Measurements from ENCODE around the gene SLC46A1.

Gene SLC46A1

DNA sequence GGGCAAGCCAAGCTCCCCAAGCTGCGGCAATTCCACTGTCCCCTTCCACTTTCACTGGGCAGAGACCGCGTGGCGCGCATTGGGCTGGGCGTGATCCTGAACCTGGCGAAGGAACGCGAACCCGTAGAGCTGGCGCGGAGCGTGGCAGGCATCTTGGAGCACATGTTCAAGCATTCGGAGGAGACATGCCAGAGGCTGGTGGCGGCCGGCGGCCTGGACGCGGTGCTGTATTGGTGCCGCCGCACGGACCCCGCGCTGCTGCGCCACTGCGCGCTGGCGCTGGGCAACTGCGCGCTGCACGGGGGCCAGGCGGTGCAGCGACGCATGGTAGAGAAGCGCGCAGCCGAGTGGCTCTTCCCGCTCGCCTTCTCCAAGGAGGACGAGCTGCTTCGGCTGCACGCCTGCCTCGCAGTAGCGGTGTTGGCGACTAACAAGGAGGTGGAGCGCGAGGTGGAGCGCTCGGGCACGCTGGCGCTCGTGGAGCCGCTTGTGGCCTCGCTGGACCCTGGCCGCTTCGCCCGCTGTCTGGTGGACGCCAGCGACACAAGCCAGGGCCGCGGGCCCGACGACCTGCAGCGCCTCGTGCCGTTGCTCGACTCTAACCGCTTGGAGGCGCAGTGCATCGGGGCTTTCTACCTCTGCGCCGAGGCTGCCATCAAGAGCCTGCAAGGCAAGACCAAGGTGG is 24.7 kb downstream of the SLC46A1 start:
- DNase-seq (ENCODE audit: extremely low read depth, low read depth): no peak

DNA sequence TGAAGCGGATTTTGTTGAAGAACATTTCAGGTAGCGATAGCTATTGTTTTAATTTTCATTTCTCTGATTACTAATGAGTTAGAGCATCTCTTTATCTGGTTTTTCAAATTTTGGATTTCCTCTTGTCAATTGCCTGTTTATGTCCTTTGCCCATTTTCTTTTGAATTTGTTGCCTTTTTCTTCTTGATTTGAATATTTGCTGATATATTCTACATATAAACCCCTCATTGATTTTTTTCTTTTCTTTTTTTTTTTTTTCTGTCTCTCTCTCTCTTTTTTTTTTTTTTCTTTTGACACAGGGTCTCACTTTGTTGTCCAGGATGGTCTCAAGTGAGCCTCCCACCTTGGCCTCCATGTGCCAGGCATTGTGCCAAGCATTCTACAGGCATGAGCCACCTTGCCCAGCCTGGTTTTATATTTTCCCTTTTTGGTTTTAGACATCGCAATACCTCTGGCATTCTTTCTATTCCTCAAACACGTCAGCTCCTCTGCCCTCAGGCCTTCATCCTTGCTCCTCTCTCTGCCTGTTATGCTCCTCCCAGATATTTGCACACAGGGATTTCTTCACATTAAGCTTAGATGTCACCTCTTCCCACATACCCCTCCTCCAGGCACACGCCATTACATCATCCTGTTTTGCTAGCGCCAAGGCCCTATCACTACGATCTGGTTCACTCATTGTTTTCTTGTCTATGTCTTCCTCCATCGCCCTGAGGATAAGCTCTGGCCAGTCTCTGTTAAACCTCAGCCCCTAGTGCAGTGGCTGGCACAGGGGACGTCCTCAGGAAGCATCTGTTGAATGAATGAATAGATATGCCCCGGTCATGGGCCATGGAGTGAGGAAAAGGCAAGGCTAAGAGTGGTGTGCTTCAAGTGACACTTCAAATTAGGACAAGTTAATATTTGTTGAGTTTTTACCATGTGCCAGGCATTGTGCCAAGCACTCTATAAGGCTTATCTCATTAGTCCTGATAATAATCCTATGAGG is 25.9 kb downstream of the SLC46A1 start:
- TF ChIP-seq, protein P1, sequence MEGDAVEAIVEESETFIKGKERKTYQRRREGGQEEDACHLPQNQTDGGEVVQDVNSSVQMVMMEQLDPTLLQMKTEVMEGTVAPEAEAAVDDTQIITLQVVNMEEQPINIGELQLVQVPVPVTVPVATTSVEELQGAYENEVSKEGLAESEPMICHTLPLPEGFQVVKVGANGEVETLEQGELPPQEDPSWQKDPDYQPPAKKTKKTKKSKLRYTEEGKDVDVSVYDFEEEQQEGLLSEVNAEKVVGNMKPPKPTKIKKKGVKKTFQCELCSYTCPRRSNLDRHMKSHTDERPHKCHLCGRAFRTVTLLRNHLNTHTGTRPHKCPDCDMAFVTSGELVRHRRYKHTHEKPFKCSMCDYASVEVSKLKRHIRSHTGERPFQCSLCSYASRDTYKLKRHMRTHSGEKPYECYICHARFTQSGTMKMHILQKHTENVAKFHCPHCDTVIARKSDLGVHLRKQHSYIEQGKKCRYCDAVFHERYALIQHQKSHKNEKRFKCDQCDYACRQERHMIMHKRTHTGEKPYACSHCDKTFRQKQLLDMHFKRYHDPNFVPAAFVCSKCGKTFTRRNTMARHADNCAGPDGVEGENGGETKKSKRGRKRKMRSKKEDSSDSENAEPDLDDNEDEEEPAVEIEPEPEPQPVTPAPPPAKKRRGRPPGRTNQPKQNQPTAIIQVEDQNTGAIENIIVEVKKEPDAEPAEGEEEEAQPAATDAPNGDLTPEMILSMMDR (IDR thresholded peaks at IDR 0.05; ENCODE audit: low read depth, low read length): no peak

More for the DNA sequence above, 24.7 kb downstream of the SLC46A1 start:
- TF ChIP-seq, protein P1 (IDR thresholded peaks at IDR 0.05; ENCODE audit: low read depth, low read length): no peak; the same call in 1 of the 2 replicates

DNA sequence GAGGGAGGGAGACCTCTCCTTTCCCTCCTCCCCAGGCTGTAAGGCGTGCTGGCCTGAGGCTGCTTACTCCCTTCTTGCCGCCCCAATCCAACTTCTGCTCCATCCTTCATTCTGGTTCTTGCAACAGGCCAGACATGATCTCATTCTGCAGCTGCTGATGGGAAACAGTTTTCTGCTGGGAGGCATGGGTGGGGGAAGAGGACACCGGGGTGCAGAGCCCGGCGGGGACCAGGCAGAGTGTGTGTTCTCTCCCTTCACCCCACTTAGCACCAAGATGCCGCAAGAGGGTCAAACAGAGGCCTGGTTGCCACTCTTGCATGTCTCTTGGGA is 33.1 kb downstream of the SLC46A1 start:
- TF ChIP-seq, protein P1 (IDR thresholded peaks at IDR 0.05; ENCODE audit: low read depth, low read length): no peak
- DNase-seq (ENCODE audit: extremely low read depth, low read depth): no peak

More for the DNA sequence above, 25.9 kb downstream of the SLC46A1 start:
- peak; percentile 31 for DNase-seq (ENCODE audit: extremely low read depth, low read depth)

DNA sequence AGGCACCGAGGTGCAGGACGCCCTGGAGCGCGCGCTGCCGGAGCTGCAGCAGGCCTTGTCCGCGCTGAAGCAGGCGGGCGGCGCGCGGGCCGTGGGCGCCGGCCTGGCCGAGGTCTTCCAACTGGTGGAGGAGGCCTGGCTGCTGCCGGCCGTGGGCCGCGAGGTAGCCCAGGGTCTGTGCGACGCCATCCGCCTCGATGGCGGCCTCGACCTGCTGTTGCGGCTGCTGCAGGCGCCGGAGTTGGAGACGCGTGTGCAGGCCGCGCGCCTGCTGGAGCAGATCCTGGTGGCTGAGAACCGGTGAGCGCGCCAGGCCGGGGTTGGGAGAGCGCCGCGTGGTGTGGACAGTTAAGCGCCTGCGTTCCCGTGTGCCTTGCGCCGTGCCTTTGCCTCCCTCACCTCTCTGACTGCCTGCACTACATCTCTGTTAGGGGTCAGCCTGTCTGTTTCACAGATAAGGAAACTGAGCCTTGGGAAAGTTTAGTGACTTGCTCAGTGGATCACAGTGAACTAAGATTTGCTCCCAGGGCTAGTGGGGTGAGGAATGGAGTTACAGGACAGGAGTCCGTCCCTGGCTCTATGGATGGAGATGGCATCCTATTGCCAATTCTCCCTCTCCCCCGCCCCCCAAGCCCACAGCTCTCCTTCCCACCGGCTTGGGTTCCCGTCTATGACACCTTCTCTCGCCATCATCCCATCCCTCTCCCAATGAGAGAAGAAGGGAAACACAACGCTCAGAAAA is 33.6 kb downstream of the SLC46A1 start:
- no peak for DNase-seq (ENCODE audit: extremely low read depth, low read depth)
- TF ChIP-seq, protein P1 (IDR thresholded peaks at IDR 0.05; ENCODE audit: low read depth, low read length): no peak

DNA sequence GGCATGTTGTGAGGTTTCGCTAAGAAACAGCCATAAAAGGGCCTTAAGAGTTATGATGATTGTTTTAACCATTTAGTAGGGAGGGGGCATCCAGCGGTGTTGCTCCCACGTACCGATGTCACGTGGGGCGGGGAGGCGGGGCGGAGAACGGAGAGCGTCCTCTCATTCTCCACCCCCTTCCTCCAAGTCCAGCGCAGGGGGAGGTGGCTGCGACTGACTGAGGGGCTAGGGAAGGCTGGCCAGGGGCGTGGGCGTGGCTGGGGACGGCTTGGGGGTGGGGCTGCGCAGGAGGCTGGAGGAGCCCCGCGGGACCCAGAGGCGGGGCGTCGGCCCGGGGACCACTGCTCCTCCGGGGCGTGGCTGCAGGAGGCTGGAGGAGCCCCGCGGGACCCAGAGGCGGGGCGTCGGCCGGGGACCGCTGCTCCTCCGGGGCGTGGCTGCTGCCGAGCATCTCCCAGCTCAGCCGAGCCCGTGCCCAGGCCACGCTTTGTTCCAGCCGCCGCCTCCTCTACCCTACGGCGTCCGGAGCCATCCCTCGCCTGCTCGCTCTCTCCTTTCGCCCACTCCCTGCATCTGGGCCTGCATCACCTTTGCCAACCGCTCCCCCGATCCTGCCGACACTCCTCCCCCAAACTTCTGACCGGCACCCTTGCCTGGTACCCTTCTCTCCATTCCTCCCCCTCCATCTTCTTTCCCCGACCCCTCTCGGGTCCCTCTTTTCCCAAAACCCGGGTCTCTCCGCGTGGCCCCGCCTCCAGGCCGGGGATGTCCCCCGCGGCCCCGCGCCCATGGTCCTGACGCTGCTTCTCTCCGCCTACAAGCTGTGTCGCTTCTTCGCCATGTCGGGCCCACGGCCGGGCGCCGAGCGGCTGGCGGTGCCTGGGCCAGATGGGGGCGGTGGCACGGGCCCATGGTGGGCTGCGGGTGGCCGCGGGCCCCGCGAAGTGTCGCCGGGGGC is 34.5 kb downstream of the SLC46A1 start, which contains the start of gene SARM1:
Gene SARM1 (plus strand): TSS at position 450 of the 958 bp plus-strand sequence. CDS start 339 bp downstream, at position 789.
- TF ChIP-seq, protein P1 (IDR thresholded peaks at IDR 0.05; ENCODE audit: low read depth, low read length): no peak
- DNase-seq (ENCODE audit: extremely low read depth, low read depth): peak; percentile 69

DNA sequence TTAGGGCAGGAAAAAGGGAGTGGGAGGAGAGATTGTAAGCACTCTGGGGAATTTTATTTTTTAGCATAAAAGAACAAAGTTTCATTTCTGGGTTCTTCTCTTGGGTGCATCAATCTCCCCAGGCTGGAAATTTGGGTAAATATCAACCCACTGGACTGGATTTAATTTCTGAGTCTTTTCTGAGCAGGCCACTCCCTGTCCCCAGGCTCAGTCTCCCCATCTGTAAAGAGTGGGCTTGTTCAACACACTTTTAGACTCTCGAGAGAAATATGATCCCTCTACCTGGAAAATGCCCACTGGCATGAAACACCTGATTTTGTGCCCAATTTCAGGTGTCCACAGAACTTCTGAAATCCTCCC is 35.3 kb downstream of the SLC46A1 start:
- no peak for DNase-seq (ENCODE audit: extremely low read depth, low read depth)
- TF ChIP-seq, protein P1 (IDR thresholded peaks at IDR 0.05; ENCODE audit: low read depth, low read length): no peak

All from AG09319 (cell line).